Peyer's patch (tissue), 4 donors: Measurements from ENCODE around the gene FAM131B. TPM values are rescaled to one million over a fixed set of nuclear protein-coding genes. Genes with fewer than 3 reads are reported as not detected.
A peak's percentile ranks its signal among the peaks of the same experiment; 100 is the strongest.

ENCODE experiments used
- DNase-seq, 3 donors: peaks; one replicate each; pipeline ENCODE4 v3.0.0-alpha.2; 2017 to 2019
- H3K27ac ChIP-seq, 4 donors: fragments of 200-600 bp; sonication (generic); one replicate each; pipeline ENCODE4 v1.5.1; 2016 to 2019
- H3K27me3 ChIP-seq, 2 donors: fragments of 200-600 bp; sonication (generic); one replicate each; pipeline ENCODE4 v1.5.1; 2019
- H3K36me3 ChIP-seq, 3 donors: fragments of 200-600 bp; sonication (generic); one replicate each; pipeline ENCODE4 v1.5.1; 2016 to 2019
- H3K4me1 ChIP-seq, 4 donors: fragments of 200-600 bp; sonication (generic); one replicate each; pipeline ENCODE4 v1.5.1; 2016 to 2019
- H3K4me3 ChIP-seq, 4 donors: fragments of 200-600 bp; sonication (generic); 1 replicate in 3 of 4; 2 replicates in 1 of 4; pipeline ENCODE4 v1.5.1; 2016 to 2019; ENCODE audit warnings: mild to moderate bottlenecking in 1 of 4
- H3K9me3 ChIP-seq, 4 donors: fragments of 200-600 bp; sonication (generic); one replicate each; pipeline ENCODE4 v1.5.1; 2016 to 2019; ENCODE audit warnings: mild to moderate bottlenecking in 1 of 4
- POLR2A ChIP-seq, 2 donors: fragments of 450-650 bp; IDR thresholded peaks; one replicate each; pipeline ENCODE4 v1.5.1; 2017; ENCODE audit warnings: antibody characterized with exemption in 2 of 2, mild to moderate bottlenecking in 2 of 2, moderate library complexity in 2 of 2
- total RNA-seq, 4 donors: library from RNA; depleted of rRNA; stranded (reverse); fragments of >200 nt; gene quantifications; one replicate each; pipeline ENCODE4 v1.1.0, GENCODE V29; 2016
- TF ChIP-seq, protein P1 (sequence below), 6 experiments: fragments of 450-650 bp in 4 of 6; fragments of 200-600 bp in 2 of 6; sonication (generic) in 1 of 6; IDR thresholded peaks; one replicate each; pipeline ENCODE4 v1.5.1; 2017 to 2019; ENCODE audit warnings: antibody characterized with exemption in 6 of 6, mild to moderate bottlenecking in 3 of 6, moderate library complexity in 1 of 6

FAM131B gene
- under 1 TPM in 3 of 4 donors, not detected in 1; 0.66 to 0.83 (median 0.80) TPM for total RNA-seq

- DNase-seq, result peak in 1 of 3 donors; percentile 51
- H3K9me3 ChIP-seq, result no peaks in the 10 kb centered on the region
- peak within 1 kb of the TSS in 1 of 4 donors; percentile 55 for H3K27ac ChIP-seq
- H3K4me3 ChIP-seq, result peak within 1 kb of the TSS; percentile 49 to 69 (median 64)
- TF ChIP-seq, protein P1, sequence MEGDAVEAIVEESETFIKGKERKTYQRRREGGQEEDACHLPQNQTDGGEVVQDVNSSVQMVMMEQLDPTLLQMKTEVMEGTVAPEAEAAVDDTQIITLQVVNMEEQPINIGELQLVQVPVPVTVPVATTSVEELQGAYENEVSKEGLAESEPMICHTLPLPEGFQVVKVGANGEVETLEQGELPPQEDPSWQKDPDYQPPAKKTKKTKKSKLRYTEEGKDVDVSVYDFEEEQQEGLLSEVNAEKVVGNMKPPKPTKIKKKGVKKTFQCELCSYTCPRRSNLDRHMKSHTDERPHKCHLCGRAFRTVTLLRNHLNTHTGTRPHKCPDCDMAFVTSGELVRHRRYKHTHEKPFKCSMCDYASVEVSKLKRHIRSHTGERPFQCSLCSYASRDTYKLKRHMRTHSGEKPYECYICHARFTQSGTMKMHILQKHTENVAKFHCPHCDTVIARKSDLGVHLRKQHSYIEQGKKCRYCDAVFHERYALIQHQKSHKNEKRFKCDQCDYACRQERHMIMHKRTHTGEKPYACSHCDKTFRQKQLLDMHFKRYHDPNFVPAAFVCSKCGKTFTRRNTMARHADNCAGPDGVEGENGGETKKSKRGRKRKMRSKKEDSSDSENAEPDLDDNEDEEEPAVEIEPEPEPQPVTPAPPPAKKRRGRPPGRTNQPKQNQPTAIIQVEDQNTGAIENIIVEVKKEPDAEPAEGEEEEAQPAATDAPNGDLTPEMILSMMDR (IDR thresholded peaks at IDR 0.05), result no peak
- no peak for TF ChIP-seq POLR2A (IDR thresholded peaks at IDR 0.05)
- H3K4me1 ChIP-seq, result peaks cover 0 to 10% (median 6%) of the 10 kb centered on the region in 4 donors
- no peaks in the 10 kb centered on the region for H3K27me3 ChIP-seq
- no peaks in the 10 kb centered on the region for H3K36me3 ChIP-seq
Observed at GRCh38 chr7:143362131-143363015, at the start of gene FAM131B. TSS of gene FAM131B (minus strand) at chr7:143362713. CDS start at chr7:143362603, 110 bp downstream.

- H3K4me1 ChIP-seq, result peaks cover 0 to 31% (median 9%) of the 10 kb centered on the region in 4 donors
- no peak overlapping the region for H3K4me3 ChIP-seq
Observed at GRCh38 chr7:143411976-143412708, 49.6 kb upstream of the FAM131B start.

GRCh38 chr7:143410521-143411004, 48.0 kb upstream of the FAM131B start:
- H3K36me3 ChIP-seq, result no peaks in the 10 kb centered on the region
- no peak overlapping the region for H3K27ac ChIP-seq
- H3K27me3 ChIP-seq, result no peaks in the 10 kb centered on the region
- H3K4me1 ChIP-seq, result peaks cover 0 to 41% (median 10%) of the 10 kb centered on the region in 4 donors
- no peak overlapping the region for H3K4me3 ChIP-seq
- H3K9me3 ChIP-seq, result no peaks in the 10 kb centered on the region
- DNase-seq, result no peak
- TF ChIP-seq POLR2A (IDR thresholded peaks at IDR 0.05), result no peak
- TF ChIP-seq, protein P1 (IDR thresholded peaks at IDR 0.05), result no peak

More at GRCh38 chr7:143411976-143412708, 49.6 kb upstream of the FAM131B start:
- no peak overlapping the region for H3K27ac ChIP-seq
- DNase-seq, result no peak
- no peaks in the 10 kb centered on the region for H3K9me3 ChIP-seq
- H3K36me3 ChIP-seq, result no peaks in the 10 kb centered on the region
- no peak for TF ChIP-seq POLR2A (IDR thresholded peaks at IDR 0.05)
- TF ChIP-seq, protein P1 (IDR thresholded peaks at IDR 0.05), result no peak
- H3K27me3 ChIP-seq, result no peaks in the 10 kb centered on the region

DNA sequence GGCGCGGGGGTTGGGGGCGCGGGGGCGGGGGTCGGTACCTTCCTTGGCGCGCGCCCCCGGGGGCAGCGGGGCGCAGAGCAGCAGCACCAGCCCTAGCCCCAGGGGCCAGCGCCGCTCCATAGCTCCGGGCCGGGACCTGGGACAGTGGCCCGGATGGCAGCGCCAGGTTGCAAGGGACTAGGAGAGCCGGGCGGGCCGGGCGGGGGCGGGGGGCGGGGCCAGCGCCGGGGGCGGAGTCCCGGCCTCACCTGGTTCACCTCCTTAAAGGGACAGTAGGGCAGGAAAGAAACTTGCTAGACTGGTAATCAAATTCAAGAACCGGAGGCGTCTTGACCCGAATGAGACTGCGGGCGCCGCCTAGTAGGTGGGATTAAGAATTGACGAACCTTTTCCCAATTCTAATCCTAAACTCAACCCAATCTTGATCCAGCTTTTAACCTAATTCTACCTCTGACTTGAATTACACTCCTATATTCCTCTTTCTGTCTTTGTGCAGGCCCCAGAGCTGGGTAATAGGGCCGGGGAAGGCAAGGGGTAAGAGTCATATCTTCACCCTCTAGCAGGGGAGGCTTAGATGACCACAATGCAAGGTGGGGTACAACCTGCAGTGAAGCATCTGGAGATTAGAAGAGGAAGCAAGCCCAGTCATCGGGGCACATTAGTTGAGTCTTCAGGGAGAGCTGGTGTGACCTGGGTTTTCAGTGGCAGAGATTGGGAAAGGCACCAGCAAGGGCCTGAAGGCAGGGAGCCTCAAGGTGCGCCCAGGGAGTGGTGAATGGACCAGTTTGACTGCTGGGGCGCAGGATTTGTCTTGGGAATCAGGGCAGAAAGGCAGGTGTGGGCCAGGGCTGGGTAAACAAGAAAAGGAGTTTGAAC, 46.4 kb upstream of the FAM131B start, which contains the start of gene EPHA1:
TSS of gene EPHA1 (minus strand) at position 171 of the 876 bp plus-strand sequence. CDS start at position 120, 51 bp downstream.
- no peaks in the 10 kb centered on the region for H3K9me3 ChIP-seq
- H3K36me3 ChIP-seq, result no peaks in the 10 kb centered on the region
- peaks cover 0 to 44% (median 10%) of the 10 kb centered on the region in 4 donors for H3K4me1 ChIP-seq
- TF ChIP-seq POLR2A (IDR thresholded peaks at IDR 0.05), result no peak
- TF ChIP-seq, protein P1 (IDR thresholded peaks at IDR 0.05), result peak; percentile 5 to 63 (median 52)
- DNase-seq, result peak; percentile 61 to 91 (median 85)
- H3K27me3 ChIP-seq, result no peaks in the 10 kb centered on the region
- peak within 1 kb of the TSS; percentile 59 to 78 (median 75) for H3K27ac ChIP-seq
- peak within 1 kb of the TSS; percentile 49 to 76 (median 67) for H3K4me3 ChIP-seq
